Activated CD8-positive, alpha-beta memory T cell treated with anti-CD3 and anti-CD28 coated beads, Interleukin-2, amount 50 U/mL, for 1 hour (primary cell): ENCODE measurements around the gene ANKRD9.

ENCODE experiments used
- DNase-seq: peaks from one replicate; pipeline ENCODE4 v3.0.0-alpha.2; 2020; ENCODE audit errors: extremely low read depth

The ANKRD9 gene

GRCh38 chr14:102479107-102479506, 30.5 kb downstream of the ANKRD9 start:
- no peak for DNase-seq

- DNase-seq, result no peak
Measured at GRCh38 chr14:102474934-102475333, 34.6 kb downstream of the ANKRD9 start.

- no peak for DNase-seq
Measured at GRCh38 chr14:102473559-102473958, 36.0 kb downstream of the ANKRD9 start.

- DNase-seq, result no peak
Measured at GRCh38 chr14:102472791-102473150, 36.8 kb downstream of the ANKRD9 start.

- DNase-seq, result no peak
Measured at GRCh38 chr14:102471921-102472790, 37.4 kb downstream of the ANKRD9 start.

GRCh38 chr14:102469261-102469660, 40.3 kb downstream of the ANKRD9 start:
- no peak for DNase-seq

GRCh38 chr14:102464846-102465341, 44.7 kb downstream of the ANKRD9 start:
- no peak for DNase-seq

- DNase-seq, result no peak
Measured at GRCh38 chr14:102464006-102464405, 45.6 kb downstream of the ANKRD9 start.

- DNase-seq, result no peak
Measured at GRCh38 chr14:102462391-102462790, 47.2 kb downstream of the ANKRD9 start.

- no peak for DNase-seq
Measured at GRCh38 chr14:102461490-102462338, 47.9 kb downstream of the ANKRD9 start.

GRCh38 chr14:102457509-102457908, 52.1 kb downstream of the ANKRD9 start:
- no peak for DNase-seq

- no peak for DNase-seq
Measured at GRCh38 chr14:102454711-102455110, 54.9 kb downstream of the ANKRD9 start.

GRCh38 chr14:102452302-102452701, 57.3 kb downstream of the ANKRD9 start:
- DNase-seq, result no peak
